IPS-18a (cell line): ENCODE results near the gene CCZ1.
A peak's percentile ranks its signal among the peaks of the same experiment; 100 is the strongest.
"Not testable (repeated sequence)": the region's sequence is repeated elsewhere in the genome, so short reads cannot be mapped to it uniquely, and the experiment has no call there.

Experiments
- H3K27ac ChIP-seq: one replicate; pipeline ENCODE4 v1.5.1; 2013; ENCODE audit warnings: low read length
- H3K27me3 ChIP-seq: one replicate; pipeline ENCODE4 v1.6.1; 2013; ENCODE audit warnings: mild to moderate bottlenecking, low read length; ENCODE audit not compliant: control insufficient read depth, insufficient read depth
- H3K36me3 ChIP-seq: one replicate; pipeline ENCODE4 v1.6.1; 2013; ENCODE audit warnings: low read depth, low read length; ENCODE audit not compliant: control insufficient read depth
- H3K4me1 ChIP-seq: one replicate; pipeline ENCODE4 v1.6.1; 2013; ENCODE audit warnings: low read depth, low read length; ENCODE audit not compliant: control insufficient read depth
- H3K4me3 ChIP-seq: one replicate; pipeline ENCODE4 v1.5.1; 2013; ENCODE audit warnings: low read length
- H3K9ac ChIP-seq: one replicate; pipeline ENCODE4 v1.6.1; 2013; ENCODE audit warnings: mild to moderate bottlenecking, low read length, moderate library complexity
- H3K9me3 ChIP-seq: one replicate; pipeline ENCODE4 v1.6.1; 2013; ENCODE audit warnings: low read depth, low read length; ENCODE audit not compliant: control insufficient read depth

Gene CCZ1

DNA sequence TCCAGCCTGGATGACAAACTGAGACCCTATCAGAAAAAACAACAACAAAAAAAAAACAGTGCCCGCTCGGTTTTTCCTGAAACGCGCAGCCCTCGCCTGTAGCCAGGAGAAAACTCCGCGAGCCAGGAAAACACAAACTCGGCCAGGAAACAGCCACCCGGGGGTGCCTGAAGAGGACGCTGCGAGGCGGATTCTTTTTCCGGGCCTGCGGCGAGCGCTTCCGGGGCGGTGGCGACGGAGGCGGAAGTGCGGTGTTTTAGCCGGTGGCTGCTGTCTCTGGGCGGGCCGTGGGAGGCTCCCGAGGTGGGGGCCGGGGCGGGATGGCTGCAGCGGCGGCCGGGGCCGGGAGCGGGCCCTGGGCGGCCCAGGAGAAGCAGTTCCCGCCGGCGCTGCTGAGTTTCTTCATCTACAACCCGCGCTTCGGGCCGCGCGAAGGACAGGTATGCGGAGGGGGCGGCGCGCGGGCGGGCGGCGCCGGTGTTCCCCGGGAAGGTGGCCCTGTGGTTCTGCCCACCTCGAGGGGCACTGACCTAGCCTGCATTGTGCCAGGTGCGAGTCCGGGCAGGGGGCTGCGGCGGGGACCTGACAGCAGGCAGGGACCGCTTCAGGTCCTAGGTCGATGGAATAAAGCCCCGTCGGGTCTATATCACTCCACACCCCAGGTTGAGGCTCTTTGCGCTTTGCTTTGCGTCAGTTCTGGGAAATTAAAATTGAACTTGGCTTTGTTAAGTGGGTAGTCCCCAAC lies at the start of gene CCZ1:
Gene CCZ1 (plus strand): TSS at position 254 of the 745 bp plus-strand sequence. CDS start 67 bp downstream, at position 321.
- not testable (repeated sequence) for H3K9me3 ChIP-seq, H3K4me1 ChIP-seq, H3K36me3 ChIP-seq, H3K9ac ChIP-seq, H3K27ac ChIP-seq, H3K27me3 ChIP-seq
- H3K4me3 ChIP-seq = peak within 1 kb of the TSS; percentile 37

DNA sequence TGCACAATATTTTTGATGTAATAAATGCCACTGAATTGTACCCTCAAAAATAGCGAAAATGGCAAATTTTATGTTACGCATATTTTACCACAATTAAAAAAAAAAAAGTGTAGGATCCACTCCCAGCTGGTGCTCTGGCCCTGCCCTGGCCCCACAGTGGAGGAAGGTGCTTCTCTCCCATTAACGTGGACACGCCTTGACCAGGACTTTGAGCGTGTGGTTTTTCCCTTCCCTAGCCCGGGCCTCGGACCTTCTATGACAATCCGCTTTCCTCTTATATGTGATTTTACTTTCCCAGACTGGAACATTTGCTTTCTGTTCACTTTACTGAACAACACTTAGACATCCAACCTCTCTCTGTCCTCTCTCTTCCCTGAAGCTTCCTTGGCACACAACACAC lies 47.6 kb upstream of the CCZ1 start:
- H3K27ac ChIP-seq = no peak overlapping the region
- H3K27me3 ChIP-seq = no peaks in the 10 kb centered on the region
- no peak overlapping the region for H3K9ac ChIP-seq
- H3K4me1 ChIP-seq = no peaks in the 10 kb centered on the region
- H3K9me3 ChIP-seq = no peaks in the 10 kb centered on the region
- no peaks in the 10 kb centered on the region for H3K36me3 ChIP-seq
- H3K4me3 ChIP-seq = no peak overlapping the region

DNA sequence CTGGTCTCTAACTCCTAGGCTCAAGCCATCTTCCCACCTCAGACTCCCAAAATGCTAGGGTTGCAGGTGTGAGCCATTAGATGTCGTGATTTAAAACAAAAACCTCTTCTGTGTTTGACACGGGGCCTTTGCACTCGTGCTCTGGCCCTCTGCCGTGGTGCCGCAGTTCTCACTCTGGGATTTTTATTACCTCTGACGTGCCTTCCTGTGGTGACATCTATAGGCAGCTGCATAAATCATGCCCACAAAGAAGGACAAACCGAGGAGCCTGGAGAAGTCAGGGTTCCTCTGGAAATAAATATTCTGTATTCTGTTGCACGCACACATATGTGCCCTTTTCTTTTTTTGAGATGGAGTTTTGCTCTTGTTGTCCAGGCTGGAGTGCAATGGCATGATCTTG lies 43.8 kb upstream of the CCZ1 start:
- H3K9me3 ChIP-seq = no peaks in the 10 kb centered on the region
- no peak overlapping the region for H3K27ac ChIP-seq
- no peaks in the 10 kb centered on the region for H3K36me3 ChIP-seq
- no peaks in the 10 kb centered on the region for H3K4me1 ChIP-seq
- no peak overlapping the region for H3K4me3 ChIP-seq
- H3K9ac ChIP-seq = no peak overlapping the region
- H3K27me3 ChIP-seq = no peaks in the 10 kb centered on the region

DNA sequence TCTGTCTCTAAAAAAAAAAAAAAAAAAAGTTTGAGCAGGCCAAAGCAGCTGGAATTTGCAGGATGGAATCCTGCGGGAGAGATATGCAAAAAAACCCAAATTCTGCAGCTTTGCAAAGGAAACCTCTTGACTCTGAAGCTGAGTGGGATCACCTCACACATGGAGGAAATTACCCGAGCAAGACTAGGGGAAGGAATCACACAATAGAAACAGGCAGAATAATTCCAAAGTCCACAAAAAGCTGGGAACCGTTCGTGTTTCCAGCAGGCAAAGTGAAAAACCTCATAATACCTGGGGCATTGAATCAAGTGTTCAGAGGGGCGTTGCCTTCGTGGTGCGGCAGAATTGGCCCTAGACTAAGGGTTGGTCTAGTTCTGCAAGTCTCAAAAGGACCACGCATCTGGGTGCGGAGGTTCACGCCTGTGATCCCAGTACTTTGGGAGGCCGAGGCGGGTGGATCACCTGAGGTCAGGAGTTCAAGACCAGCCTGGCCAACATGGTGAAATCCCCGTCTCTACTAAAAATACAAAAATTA lies 41.4 kb upstream of the CCZ1 start:
- not testable (repeated sequence) for H3K9ac ChIP-seq, H3K9me3 ChIP-seq, H3K27me3 ChIP-seq

DNA sequence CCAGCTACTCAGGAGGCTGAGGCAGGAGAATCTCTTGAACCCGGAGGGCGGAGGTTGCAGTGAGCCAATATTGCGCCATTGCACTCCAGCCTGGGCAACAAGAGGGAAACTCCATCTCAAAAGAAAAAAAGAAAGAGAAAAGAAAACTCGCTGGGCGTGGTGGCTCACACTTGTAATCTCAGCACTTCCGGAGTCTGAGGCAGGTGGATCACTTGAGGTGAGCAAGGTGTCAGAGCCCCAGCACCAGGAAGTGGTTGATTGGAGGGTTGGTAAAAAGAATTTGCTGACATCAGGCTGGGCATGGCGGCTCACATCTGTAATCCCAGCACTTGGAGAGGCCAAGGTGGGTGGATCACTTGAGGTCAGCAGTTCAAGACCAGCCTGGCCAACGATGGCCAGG lies 40.0 kb upstream of the CCZ1 start:
- not testable (repeated sequence) for H3K4me3 ChIP-seq, H3K36me3 ChIP-seq, H3K27me3 ChIP-seq, H3K4me1 ChIP-seq, H3K27ac ChIP-seq, H3K9me3 ChIP-seq, H3K9ac ChIP-seq

More for the DNA sequence above, 41.4 kb upstream of the CCZ1 start:
- H3K4me1 ChIP-seq, H3K27ac ChIP-seq, H3K36me3 ChIP-seq, H3K4me3 ChIP-seq: not testable (repeated sequence)

DNA sequence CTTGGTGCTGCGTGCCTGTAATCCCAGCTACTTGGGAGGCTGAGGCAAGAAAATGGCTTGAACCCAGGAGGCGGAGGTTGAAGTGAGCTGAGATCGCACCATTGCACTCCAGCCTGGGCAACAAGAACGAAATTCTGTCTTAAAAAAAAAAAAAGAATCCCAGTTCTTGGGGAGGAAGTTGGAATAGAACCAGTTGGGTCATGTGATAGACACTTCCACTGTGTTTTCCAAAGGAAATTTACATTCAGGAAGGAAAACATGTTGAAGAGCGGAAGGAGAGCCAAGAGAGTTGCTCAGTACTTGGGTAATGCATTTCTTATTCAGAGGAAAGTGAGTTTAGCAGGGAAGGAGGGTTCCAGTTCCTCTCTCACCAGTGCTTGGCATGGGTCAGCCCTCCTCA lies 37.3 kb upstream of the CCZ1 start:
- H3K9ac ChIP-seq, H3K9me3 ChIP-seq, H3K27ac ChIP-seq, H3K36me3 ChIP-seq, H3K4me3 ChIP-seq, H3K27me3 ChIP-seq, H3K4me1 ChIP-seq: not testable (repeated sequence)

DNA sequence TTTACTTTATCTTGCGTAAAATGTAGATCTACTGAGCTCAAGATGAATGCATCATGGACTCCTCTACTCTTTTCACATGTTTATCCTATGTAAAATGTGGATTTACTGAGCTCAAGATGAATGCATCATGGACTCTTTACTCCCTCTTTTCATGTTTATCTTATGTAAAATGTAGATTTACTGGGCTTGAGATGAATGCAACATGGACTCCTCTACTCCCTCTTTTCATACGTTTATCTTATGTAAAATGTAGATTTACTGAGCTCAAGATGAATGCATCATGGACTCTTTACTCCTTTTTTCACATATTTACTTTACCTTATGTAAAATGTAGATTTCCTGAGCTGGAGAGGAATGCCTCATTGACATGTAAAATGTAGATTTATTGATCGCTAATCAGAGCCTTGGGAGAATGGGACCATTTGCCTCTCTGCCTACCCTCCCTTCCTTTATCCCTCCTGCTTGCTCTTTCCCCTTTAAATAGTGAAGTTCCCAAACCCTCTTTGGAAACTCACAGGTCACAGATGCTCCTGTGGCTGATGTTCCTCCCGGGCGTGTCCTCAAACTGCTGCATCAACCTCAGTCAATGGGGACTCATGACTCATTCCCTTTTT lies 35.7 kb upstream of the CCZ1 start:
- not testable (repeated sequence) for H3K27me3 ChIP-seq, H3K4me3 ChIP-seq, H3K9me3 ChIP-seq, H3K4me1 ChIP-seq, H3K27ac ChIP-seq, H3K9ac ChIP-seq, H3K36me3 ChIP-seq

DNA sequence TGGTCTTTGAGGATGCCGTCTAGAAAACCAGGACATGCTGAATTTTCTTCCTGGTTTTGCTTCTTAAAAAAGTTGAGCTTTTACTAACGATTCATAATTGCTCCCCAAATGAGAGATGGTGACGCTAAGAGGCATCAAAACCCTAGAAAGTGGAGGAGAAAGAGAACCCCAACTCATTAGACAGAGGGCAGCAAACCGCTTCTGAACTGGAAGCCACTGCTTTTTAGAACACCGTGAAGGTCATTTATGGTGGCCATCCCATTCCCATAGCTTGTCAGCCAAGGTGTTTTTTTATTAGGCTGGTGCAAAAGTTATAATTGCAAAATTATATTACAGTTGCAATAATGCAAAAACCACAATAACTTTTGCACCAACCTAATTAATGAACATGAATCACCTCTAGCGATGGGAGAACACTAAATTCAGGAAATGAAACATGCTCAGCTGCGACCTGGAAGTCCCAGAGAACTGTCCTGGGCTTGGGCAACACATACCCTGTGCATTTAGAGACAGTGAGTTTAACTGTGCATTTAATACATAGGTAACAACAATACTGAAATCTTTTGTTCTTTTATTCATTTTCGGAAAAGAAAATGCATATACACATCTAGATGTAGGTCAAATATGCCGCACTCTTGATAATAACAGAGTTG lies 33.1 kb upstream of the CCZ1 start:
- not testable (repeated sequence) for H3K36me3 ChIP-seq, H3K9me3 ChIP-seq

DNA sequence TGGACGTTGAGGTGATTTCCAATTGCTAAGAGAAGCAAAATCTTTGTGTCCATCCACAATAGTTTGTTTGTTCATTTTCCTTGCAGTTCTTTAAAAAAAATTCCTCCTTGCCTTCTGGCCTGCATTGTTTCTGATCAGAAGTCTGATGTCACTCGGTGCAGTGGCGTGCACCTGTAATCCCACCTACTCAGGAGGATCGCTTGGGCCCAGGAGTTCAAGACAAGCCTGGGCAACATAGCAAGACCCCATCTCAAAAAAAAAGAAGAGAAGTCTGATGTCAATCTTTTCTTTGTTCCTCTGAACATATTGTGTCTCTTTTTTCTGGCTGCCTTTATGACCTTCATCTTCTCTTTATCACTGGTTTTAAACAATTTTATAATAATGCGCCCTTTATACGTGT lies 31.5 kb upstream of the CCZ1 start:
- Histone ChIP-seq H3K4me3 (no peak overlapping the region), H3K4me1 (no peaks in the 10 kb centered on the region), H3K27me3 (no peaks in the 10 kb centered on the region), H3K27ac (no peak overlapping the region), H3K9ac (no peak overlapping the region), H3K36me3 (no peaks in the 10 kb centered on the region), H3K9me3 (no peaks in the 10 kb centered on the region)

More for the DNA sequence above, 33.1 kb upstream of the CCZ1 start:
- not testable (repeated sequence) for H3K9ac ChIP-seq, H3K27me3 ChIP-seq, H3K27ac ChIP-seq, H3K4me3 ChIP-seq, H3K4me1 ChIP-seq

DNA sequence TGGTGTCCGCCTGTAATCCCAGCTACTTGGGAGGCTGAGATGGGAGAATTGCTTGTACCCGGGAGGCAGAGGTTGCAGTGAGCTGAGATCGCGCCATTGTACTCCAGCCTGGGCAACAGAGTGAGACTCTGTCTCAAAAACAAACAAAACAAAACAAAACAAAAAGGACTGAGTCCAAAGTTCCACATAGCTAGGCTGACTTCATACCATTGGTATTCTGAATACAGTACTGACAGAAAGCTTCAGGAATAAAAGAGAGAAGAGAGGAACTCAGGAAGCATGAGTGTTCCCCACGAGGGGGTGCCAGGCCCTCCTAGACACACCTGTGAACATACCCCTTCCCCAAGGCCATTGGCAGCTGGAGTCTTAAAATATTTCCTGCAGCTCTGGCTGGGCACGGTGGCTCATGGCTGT lies 29.6 kb upstream of the CCZ1 start:
- not testable (repeated sequence) for H3K9me3 ChIP-seq, H3K27ac ChIP-seq

DNA sequence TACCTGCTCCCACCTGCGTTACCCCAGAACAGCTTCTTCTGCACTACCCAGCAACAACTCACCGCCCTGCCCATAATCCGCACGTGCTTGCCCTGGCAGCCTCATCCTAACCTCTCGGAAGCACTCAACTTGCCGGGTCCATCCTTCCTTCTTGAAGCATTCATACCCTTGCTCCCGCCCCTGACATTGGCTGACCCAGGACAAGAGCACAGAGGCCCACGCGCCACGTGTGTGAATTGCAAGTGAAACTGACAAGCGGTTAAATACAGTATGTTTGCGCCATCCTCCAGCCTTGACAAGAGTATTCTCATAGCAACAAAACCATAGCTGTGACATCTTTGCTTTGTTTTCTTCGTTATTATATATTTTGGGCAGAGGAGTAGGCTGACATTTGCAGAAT lies 28.8 kb upstream of the CCZ1 start:
- Histone ChIP-seq H3K9me3 (no peaks in the 10 kb centered on the region), H3K9ac (no peak overlapping the region), H3K4me3 (no peak overlapping the region), H3K27me3 (no peaks in the 10 kb centered on the region), H3K27ac (no peak overlapping the region), H3K4me1 (no peaks in the 10 kb centered on the region), H3K36me3 (no peaks in the 10 kb centered on the region)

More for the DNA sequence above, 29.6 kb upstream of the CCZ1 start:
- H3K27me3 ChIP-seq, H3K36me3 ChIP-seq, H3K4me1 ChIP-seq, H3K4me3 ChIP-seq, H3K9ac ChIP-seq: not testable (repeated sequence)
